Liver (tissue), 2 donors: ENCODE data around the gene HOXB2.

ENCODE experiments used
- TF ChIP-seq, protein P1 (sequence below): fragments of 150-350 bp; IDR thresholded peaks from 2 replicates; pipeline ENCODE4 v1.5.1; 2017; ENCODE audit warnings: improper control_type of control experiment, low read depth, low read length; ENCODE audit not compliant: missing input control
- TF ChIP-seq, protein P2 (sequence below): IDR thresholded peaks from 2 replicates; pipeline ENCODE4 v1.6.1; 2016; ENCODE audit warnings: antibody characterized with exemption, mild to moderate bottlenecking
- donor health status: healthy.

DNA sequence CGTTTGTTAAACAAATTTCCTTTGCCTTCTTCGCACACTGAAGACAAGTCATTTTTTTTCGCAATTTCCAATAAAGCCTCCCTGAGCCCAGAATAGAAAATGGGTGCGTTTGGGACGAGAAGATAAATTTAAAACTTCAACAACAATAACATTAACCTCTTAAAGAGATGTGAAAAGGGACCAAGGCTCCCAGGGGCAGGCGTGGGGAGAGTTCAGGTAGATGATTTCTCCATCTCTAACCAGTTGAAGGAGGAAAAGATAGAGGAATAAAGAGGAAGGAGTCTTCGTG is 34.5 kb upstream of the HOXB2 start:
- TF ChIP-seq, protein P1, sequence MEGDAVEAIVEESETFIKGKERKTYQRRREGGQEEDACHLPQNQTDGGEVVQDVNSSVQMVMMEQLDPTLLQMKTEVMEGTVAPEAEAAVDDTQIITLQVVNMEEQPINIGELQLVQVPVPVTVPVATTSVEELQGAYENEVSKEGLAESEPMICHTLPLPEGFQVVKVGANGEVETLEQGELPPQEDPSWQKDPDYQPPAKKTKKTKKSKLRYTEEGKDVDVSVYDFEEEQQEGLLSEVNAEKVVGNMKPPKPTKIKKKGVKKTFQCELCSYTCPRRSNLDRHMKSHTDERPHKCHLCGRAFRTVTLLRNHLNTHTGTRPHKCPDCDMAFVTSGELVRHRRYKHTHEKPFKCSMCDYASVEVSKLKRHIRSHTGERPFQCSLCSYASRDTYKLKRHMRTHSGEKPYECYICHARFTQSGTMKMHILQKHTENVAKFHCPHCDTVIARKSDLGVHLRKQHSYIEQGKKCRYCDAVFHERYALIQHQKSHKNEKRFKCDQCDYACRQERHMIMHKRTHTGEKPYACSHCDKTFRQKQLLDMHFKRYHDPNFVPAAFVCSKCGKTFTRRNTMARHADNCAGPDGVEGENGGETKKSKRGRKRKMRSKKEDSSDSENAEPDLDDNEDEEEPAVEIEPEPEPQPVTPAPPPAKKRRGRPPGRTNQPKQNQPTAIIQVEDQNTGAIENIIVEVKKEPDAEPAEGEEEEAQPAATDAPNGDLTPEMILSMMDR, result no peak
- TF ChIP-seq, protein P2, sequence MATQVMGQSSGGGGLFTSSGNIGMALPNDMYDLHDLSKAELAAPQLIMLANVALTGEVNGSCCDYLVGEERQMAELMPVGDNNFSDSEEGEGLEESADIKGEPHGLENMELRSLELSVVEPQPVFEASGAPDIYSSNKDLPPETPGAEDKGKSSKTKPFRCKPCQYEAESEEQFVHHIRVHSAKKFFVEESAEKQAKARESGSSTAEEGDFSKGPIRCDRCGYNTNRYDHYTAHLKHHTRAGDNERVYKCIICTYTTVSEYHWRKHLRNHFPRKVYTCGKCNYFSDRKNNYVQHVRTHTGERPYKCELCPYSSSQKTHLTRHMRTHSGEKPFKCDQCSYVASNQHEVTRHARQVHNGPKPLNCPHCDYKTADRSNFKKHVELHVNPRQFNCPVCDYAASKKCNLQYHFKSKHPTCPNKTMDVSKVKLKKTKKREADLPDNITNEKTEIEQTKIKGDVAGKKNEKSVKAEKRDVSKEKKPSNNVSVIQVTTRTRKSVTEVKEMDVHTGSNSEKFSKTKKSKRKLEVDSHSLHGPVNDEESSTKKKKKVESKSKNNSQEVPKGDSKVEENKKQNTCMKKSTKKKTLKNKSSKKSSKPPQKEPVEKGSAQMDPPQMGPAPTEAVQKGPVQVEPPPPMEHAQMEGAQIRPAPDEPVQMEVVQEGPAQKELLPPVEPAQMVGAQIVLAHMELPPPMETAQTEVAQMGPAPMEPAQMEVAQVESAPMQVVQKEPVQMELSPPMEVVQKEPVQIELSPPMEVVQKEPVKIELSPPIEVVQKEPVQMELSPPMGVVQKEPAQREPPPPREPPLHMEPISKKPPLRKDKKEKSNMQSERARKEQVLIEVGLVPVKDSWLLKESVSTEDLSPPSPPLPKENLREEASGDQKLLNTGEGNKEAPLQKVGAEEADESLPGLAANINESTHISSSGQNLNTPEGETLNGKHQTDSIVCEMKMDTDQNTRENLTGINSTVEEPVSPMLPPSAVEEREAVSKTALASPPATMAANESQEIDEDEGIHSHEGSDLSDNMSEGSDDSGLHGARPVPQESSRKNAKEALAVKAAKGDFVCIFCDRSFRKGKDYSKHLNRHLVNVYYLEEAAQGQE, result no peak
